A549 (cell line): ENCODE measurements around the gene CENPB.

ENCODE experiments used
- BHLHE40 ChIP-seq: IDR thresholded peaks from 2 replicates; pipeline ENCODE4 v1.6.1; 2012; ENCODE audit warnings: low read depth, low read length, inconsistent platforms
- CTCF ChIP-seq: fragments of >200 bp; sonication (Bioruptor Twin); formaldehyde crosslinking; IDR thresholded peaks from 3 replicates; pipeline ENCODE4 v1.5.1; 2016
- EP300 ChIP-seq, 2 experiments: fragments of >200 bp; sonication (Bioruptor Twin); formaldehyde crosslinking; IDR thresholded peaks; 2 replicates in 1 of 2; 3 replicates in 1 of 2; pipeline ENCODE4 v1.6.1; 2016 to 2017
- HOXA7 ChIP-seq: fragments of 250-450 bp; sonication (Bioruptor Pico); IDR thresholded peaks from 2 replicates; pipeline ENCODE4 v1.5.0; 2020; ENCODE audit warnings: mild to moderate bottlenecking, moderate library complexity
- MAFK ChIP-seq: fragments of 450-650 bp; IDR thresholded peaks from 2 replicates; pipeline ENCODE4 v1.6.1; 2014; ENCODE audit not compliant: partially characterized antibody
- MAX ChIP-seq: IDR thresholded peaks from 2 replicates; pipeline ENCODE4 v1.6.1; 2012
- NFE2L2 ChIP-seq: fragments of 150-350 bp; conservative IDR thresholded peaks from 2 replicates; pipeline ENCODE4 v1.6.1; 2014; ENCODE audit warnings: low read length
- PBX3 ChIP-seq: IDR thresholded peaks from 2 replicates; pipeline ENCODE4 v1.6.1; 2012
- POLR2A ChIP-seq: IDR thresholded peaks from 2 replicates; pipeline ENCODE4 v1.6.1; 2012; ENCODE audit warnings: mild to moderate bottlenecking, low read length
- RAD21 ChIP-seq, 2 experiments: fragments of >200 bp in 1 of 2; sonication (Bioruptor Twin) in 1 of 2; formaldehyde crosslinking in 1 of 2; IDR thresholded peaks in 1 of 2; conservative IDR thresholded peaks in 1 of 2; 2 replicates in 1 of 2; 3 replicates in 1 of 2; pipeline ENCODE4 v1.6.1; 2012 to 2018; ENCODE audit warnings: inconsistent platforms in 1 of 2
- RCOR1 ChIP-seq: fragments of 150-350 bp; IDR thresholded peaks from 2 replicates; pipeline ENCODE4 v1.6.1; 2014; ENCODE audit warnings: antibody characterized with exemption, low read length, low read depth
- REST ChIP-seq: fragments of 200-600 bp; sonication (generic); IDR thresholded peaks from 2 replicates; pipeline ENCODE4 v1.6.1; 2016; ENCODE audit warnings: antibody characterized with exemption, mild to moderate bottlenecking, moderate library complexity
- ZC3H11A ChIP-seq: fragments of 450-650 bp; IDR thresholded peaks from 2 replicates; pipeline ENCODE4 v1.6.1; 2014; ENCODE audit warnings: antibody characterized with exemption, mild to moderate bottlenecking

- TF ChIP-seq MAFK = no peak
- no peak for TF ChIP-seq POLR2A
- no peak for TF ChIP-seq RCOR1
- TF ChIP-seq RAD21 (conservative IDR thresholded peaks at IDR 0.05 in 1 of 2, IDR thresholded peaks at IDR 0.05 in 1 of 2) = no peak
- TF ChIP-seq CTCF = no peak
- no peak for TF ChIP-seq EP300 (IDR thresholded peaks at IDR 0.05)
- no peak for TF ChIP-seq ZC3H11A
- no peak for TF ChIP-seq MAX
- TF ChIP-seq PBX3 = no peak
- no peak for TF ChIP-seq REST
- no peak for TF ChIP-seq BHLHE40
- no peak for TF ChIP-seq HOXA7
- TF ChIP-seq NFE2L2 = no peak
Observed at GRCh38 chr20:3765171-3765882, 21.2 kb downstream of the CENPB start.
